C4-2B (cell line): ENCODE data around the gene SSU72.
"Not testable (repeated sequence)": the region's sequence is repeated elsewhere in the genome, so short reads cannot be mapped to it uniquely, and the experiment has no call there.

Experiments
- H3K27ac ChIP-seq: fragments of 450-650 bp; 2 replicates; pipeline ENCODE4 v1.5.1; 2017
- CTCF ChIP-seq: fragments of 450-650 bp; conservative IDR thresholded peaks from 2 replicates; pipeline ENCODE4 v1.5.1; 2017; ENCODE audit warnings: mild to moderate bottlenecking

SSU72 gene

GRCh38 chr1:1505366-1505798 is 69.3 kb downstream of the SSU72 start:
- TF ChIP-seq CTCF: peak; percentile 64
- H3K27ac ChIP-seq: peak overlapping the region; percentile 77

- H3K27ac ChIP-seq: peak overlapping the region; percentile 77
- peak; percentile 97 for TF ChIP-seq CTCF
Observed at GRCh38 chr1:1504777-1505365, 69.8 kb downstream of the SSU72 start.

- not testable (repeated sequence) for H3K27ac ChIP-seq
Observed at GRCh38 chr1:1495461-1495975, 79.1 kb downstream of the SSU72 start.

- H3K27ac ChIP-seq: not testable (repeated sequence)
Observed at GRCh38 chr1:1494311-1494710, 80.4 kb downstream of the SSU72 start.
